ENCODE data around the gene PLEKHN1.
A peak's percentile ranks its signal among the peaks of the same experiment; 100 is the strongest.

Gene PLEKHN1

GRCh38 chr1:963301-963651 lies 3.0 kb upstream of the PLEKHN1 start:
- Histone ChIP-seq H3K27me3 (ENCODE audit: low read depth, low read length) (no peaks in the 10 kb centered on the region), H2AFZ (ENCODE audit: low read depth, low read length) (no peak overlapping the region), H3K9ac (ENCODE audit: low read length) (no peak overlapping the region), H3K27ac (ENCODE audit: low read length) (no peak overlapping the region), H3K4me3 (ENCODE audit: low read length) (no peak overlapping the region), H3K4me2 (ENCODE audit: low read length) (no peak overlapping the region), H3K79me2 (ENCODE audit: low read length) (peaks cover 8% of the 10 kb centered on the region), H4K20me1 (ENCODE audit: insufficient read depth, low read length) (no peaks in the 10 kb centered on the region), H3K4me1 (ENCODE audit: low read length) (peaks cover 12% of the 10 kb centered on the region; the same call in 1 of the 2 replicates), H3K9me3 (ENCODE audit: insufficient read depth, low read length) (no peaks in the 10 kb centered on the region), H3K36me3 (replicated peaks; ENCODE audit: low read depth, low read length) (no peaks in the 10 kb centered on the region)
- TF ChIP-seq EZH2phosphoT487 (IDR thresholded peaks at IDR 0.05; ENCODE audit: low read depth): no peak
- TF ChIP-seq CTCF (IDR thresholded peaks at IDR 0.05; ENCODE audit: low read depth, low read length): no peak

GRCh38 chr1:963746-964525 lies 2.3 kb upstream of the PLEKHN1 start:
- no peaks in the 10 kb centered on the region for H3K9me3 ChIP-seq (ENCODE audit: insufficient read depth, low read length)
- no peak overlapping the region for H2AFZ ChIP-seq (ENCODE audit: low read depth, low read length)
- no peak overlapping the region for H3K4me2 ChIP-seq (ENCODE audit: low read length)
- peaks cover 2% of the 10 kb centered on the region for H3K79me2 ChIP-seq (ENCODE audit: low read length)
- H3K27ac ChIP-seq (ENCODE audit: low read length): no peak overlapping the region
- no peaks in the 10 kb centered on the region for H4K20me1 ChIP-seq (ENCODE audit: insufficient read depth, low read length)
- peaks cover 12% of the 10 kb centered on the region; the same call in 1 of the 2 replicates for H3K4me1 ChIP-seq (ENCODE audit: low read length)
- no peak overlapping the region for H3K9ac ChIP-seq (ENCODE audit: low read length)
- no peak for TF ChIP-seq EZH2phosphoT487 (IDR thresholded peaks at IDR 0.05; ENCODE audit: low read depth)
- H3K36me3 ChIP-seq (replicated peaks; ENCODE audit: low read depth, low read length): no peaks in the 10 kb centered on the region
- H3K4me3 ChIP-seq (ENCODE audit: low read length): no peak overlapping the region
- H3K27me3 ChIP-seq (ENCODE audit: low read depth, low read length): no peaks in the 10 kb centered on the region

- Histone ChIP-seq H3K4me1 (ENCODE audit: low read length) (peaks cover 9% of the 10 kb centered on the region; the same call in 1 of the 2 replicates), H3K36me3 (replicated peaks; ENCODE audit: low read depth, low read length) (no peaks in the 10 kb centered on the region), H3K9ac (ENCODE audit: low read length) (no peak overlapping the region), H3K79me2 (ENCODE audit: low read length) (no peaks in the 10 kb centered on the region; the same call in 1 of the 2 replicates), H3K4me2 (ENCODE audit: low read length) (no peak overlapping the region), H2AFZ (ENCODE audit: low read depth, low read length) (no peak overlapping the region), H3K27ac (ENCODE audit: low read length) (no peak overlapping the region), H3K9me3 (ENCODE audit: insufficient read depth, low read length) (no peaks in the 10 kb centered on the region), H4K20me1 (ENCODE audit: insufficient read depth, low read length) (no peaks in the 10 kb centered on the region), H3K4me3 (ENCODE audit: low read length) (no peak overlapping the region), H3K27me3 (ENCODE audit: low read depth, low read length) (no peaks in the 10 kb centered on the region)
- TF ChIP-seq EZH2phosphoT487 (IDR thresholded peaks at IDR 0.05; ENCODE audit: low read depth) (no peak), CTCF (IDR thresholded peaks at IDR 0.05; ENCODE audit: low read depth, low read length) (no peak)
Measured at GRCh38 chr1:964691-965525, 1.4 kb upstream of the PLEKHN1 start.

- H3K4me3 ChIP-seq (ENCODE audit: low read length): peak overlapping the region; percentile 83; the same call in 1 of the 2 replicates
Measured at GRCh38 chr1:965526-966134, 652 bp upstream of the PLEKHN1 start.

More at GRCh38 chr1:965526-966134, 652 bp upstream of the PLEKHN1 start:
- Histone ChIP-seq H3K9me3 (ENCODE audit: insufficient read depth, low read length) (no peaks in the 10 kb centered on the region), H3K27ac (ENCODE audit: low read length) (no peak overlapping the region), H2AFZ (ENCODE audit: low read depth, low read length) (no peak overlapping the region), H3K79me2 (ENCODE audit: low read length) (no peaks in the 10 kb centered on the region; the same call in 1 of the 2 replicates), H3K9ac (ENCODE audit: low read length) (no peak overlapping the region), H3K27me3 (ENCODE audit: low read depth, low read length) (no peaks in the 10 kb centered on the region), H3K4me1 (ENCODE audit: low read length) (peaks cover 7% of the 10 kb centered on the region; the same call in 1 of the 2 replicates), H3K4me2 (ENCODE audit: low read length) (peak overlapping the region; percentile 80), H4K20me1 (ENCODE audit: insufficient read depth, low read length) (no peaks in the 10 kb centered on the region), H3K36me3 (replicated peaks; ENCODE audit: low read depth, low read length) (no peaks in the 10 kb centered on the region)
- no peak for TF ChIP-seq EZH2phosphoT487 (IDR thresholded peaks at IDR 0.05; ENCODE audit: low read depth)
- no peak for TF ChIP-seq CTCF (IDR thresholded peaks at IDR 0.05; ENCODE audit: low read depth, low read length)

Measured in OCI-LY3 (cell line).